Measurements from ENCODE around the gene ROR2. TPM values are rescaled to one million over a fixed set of nuclear protein-coding genes. Genes with fewer than 3 reads are reported as not detected.

The ROR2 gene
- total RNA-seq, 4 donors from 2014 or later, result 0.19 to 1.7 (median 0.38) TPM

GRCh38 chr9:91682806-91683205 is 267.2 kb downstream of the ROR2 start:
- no peak for TF ChIP-seq CTCF (IDR thresholded peaks at IDR 0.05; ENCODE audit: low read depth)

- no peak for TF ChIP-seq CTCF (IDR thresholded peaks at IDR 0.05; ENCODE audit: low read depth)
Measured at GRCh38 chr9:91681461-91682305, 268.3 kb downstream of the ROR2 start.

GRCh38 chr9:91680998-91681397 is 269.0 kb downstream of the ROR2 start:
- TF ChIP-seq CTCF (IDR thresholded peaks at IDR 0.05; ENCODE audit: low read depth), result no peak

- no peak for TF ChIP-seq CTCF (IDR thresholded peaks at IDR 0.05; ENCODE audit: low read depth)
Measured at GRCh38 chr9:91680106-91680505, 269.9 kb downstream of the ROR2 start.

- no peak for TF ChIP-seq CTCF (IDR thresholded peaks at IDR 0.05; ENCODE audit: low read depth)
Measured at GRCh38 chr9:91678807-91679580, 271.0 kb downstream of the ROR2 start.

GRCh38 chr9:91677822-91678436 is 272.1 kb downstream of the ROR2 start:
- no peak for TF ChIP-seq CTCF (IDR thresholded peaks at IDR 0.05; ENCODE audit: low read depth)

GRCh38 chr9:91677331-91677730 is 272.7 kb downstream of the ROR2 start:
- no peak for TF ChIP-seq CTCF (IDR thresholded peaks at IDR 0.05; ENCODE audit: low read depth)
